ENCODE results near the gene MEIS1. TPM values are rescaled to one million over a fixed set of nuclear protein-coding genes. Genes with fewer than 3 reads are reported as not detected.

MEIS1 gene
- 131 and 169 TPM in 2 replicates for total RNA-seq

DNA sequence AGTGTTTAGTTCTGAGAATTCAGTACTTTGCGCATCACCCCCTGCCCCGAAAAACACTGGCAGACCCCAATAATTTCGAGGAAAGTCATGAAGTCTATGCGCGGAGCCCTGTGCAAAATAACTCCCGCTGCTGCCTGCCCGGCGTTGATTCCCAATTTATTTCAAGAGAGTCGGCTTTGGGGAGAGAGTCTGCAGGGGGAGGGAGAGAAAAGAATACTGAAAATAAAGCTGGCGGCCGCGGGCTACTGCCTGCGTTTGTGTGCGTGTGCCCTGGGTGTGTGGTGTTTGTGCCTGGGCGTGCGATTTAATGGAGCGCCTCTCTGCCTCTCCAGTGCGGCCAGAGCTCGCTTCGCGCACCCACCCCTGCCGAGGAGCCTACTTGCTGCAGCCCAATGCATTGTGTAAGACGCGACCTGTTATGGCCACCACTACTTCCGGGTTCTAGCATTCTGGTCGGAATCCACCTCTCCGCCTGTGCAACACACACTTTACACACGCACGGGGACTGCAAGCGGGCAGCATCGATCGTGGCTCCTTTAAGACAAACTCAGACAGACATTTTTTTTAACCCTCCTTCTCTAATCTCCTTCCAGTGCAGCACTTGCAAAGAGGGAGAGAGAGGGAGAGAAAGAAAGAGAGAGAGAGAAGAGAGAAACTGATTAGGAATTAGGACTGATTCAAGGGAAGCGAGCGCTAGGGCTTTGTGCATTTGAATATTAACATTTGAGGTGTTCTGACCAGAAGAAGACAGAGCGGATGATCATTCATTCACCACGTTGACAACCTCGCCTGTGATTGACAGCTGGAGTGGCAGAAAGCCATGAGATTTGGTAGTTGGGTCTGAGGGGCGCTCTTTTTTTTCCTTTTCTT is at the start of gene MEIS1:
TSS of gene MEIS1 (plus strand) at position 447 of the 870 bp plus-strand sequence. CDS start 732 bp downstream, outside the sequence.

All from uterine smooth muscle cell (primary cell).